ENCODE measurements around the gene PLOD1. TPM values are rescaled to one million over a fixed set of nuclear protein-coding genes. Genes with fewer than 3 reads are reported as not detected.
"Not testable (repeated sequence)": the region's sequence is repeated elsewhere in the genome, so short reads cannot be mapped to it uniquely, and the experiment has no call there.

The PLOD1 gene
- total RNA-seq, 1 donor from 2014 or later, result 113 TPM

GRCh38 chr1:11935057-11935412 is 518 bp downstream of the PLOD1 start:
- H3K36me3 Mint-ChIP-seq (ENCODE audit: unreplicated experiment), result no peaks in the 10 kb centered on the region
- TF ChIP-seq, protein P1, sequence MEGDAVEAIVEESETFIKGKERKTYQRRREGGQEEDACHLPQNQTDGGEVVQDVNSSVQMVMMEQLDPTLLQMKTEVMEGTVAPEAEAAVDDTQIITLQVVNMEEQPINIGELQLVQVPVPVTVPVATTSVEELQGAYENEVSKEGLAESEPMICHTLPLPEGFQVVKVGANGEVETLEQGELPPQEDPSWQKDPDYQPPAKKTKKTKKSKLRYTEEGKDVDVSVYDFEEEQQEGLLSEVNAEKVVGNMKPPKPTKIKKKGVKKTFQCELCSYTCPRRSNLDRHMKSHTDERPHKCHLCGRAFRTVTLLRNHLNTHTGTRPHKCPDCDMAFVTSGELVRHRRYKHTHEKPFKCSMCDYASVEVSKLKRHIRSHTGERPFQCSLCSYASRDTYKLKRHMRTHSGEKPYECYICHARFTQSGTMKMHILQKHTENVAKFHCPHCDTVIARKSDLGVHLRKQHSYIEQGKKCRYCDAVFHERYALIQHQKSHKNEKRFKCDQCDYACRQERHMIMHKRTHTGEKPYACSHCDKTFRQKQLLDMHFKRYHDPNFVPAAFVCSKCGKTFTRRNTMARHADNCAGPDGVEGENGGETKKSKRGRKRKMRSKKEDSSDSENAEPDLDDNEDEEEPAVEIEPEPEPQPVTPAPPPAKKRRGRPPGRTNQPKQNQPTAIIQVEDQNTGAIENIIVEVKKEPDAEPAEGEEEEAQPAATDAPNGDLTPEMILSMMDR (IDR thresholded peaks at IDR 0.05; ENCODE audit: partially characterized antibody, unreplicated experiment), result no peak
- H3K27ac Mint-ChIP-seq (ENCODE audit: unreplicated experiment), result peak overlapping the region; percentile 68
- peaks cover 12% of the 10 kb centered on the region for H3K4me1 Mint-ChIP-seq (ENCODE audit: low read depth, unreplicated experiment)
- peak overlapping the region; percentile 79 for H3K4me3 Mint-ChIP-seq (ENCODE audit: unreplicated experiment)
- DNase-seq, result no peak
- H3K27me3 Mint-ChIP-seq (ENCODE audit: unreplicated experiment), result peaks cover 9% of the 10 kb centered on the region
- peaks cover 12% of the 10 kb centered on the region for H3K9me3 Mint-ChIP-seq (ENCODE audit: unreplicated experiment)

DNA sequence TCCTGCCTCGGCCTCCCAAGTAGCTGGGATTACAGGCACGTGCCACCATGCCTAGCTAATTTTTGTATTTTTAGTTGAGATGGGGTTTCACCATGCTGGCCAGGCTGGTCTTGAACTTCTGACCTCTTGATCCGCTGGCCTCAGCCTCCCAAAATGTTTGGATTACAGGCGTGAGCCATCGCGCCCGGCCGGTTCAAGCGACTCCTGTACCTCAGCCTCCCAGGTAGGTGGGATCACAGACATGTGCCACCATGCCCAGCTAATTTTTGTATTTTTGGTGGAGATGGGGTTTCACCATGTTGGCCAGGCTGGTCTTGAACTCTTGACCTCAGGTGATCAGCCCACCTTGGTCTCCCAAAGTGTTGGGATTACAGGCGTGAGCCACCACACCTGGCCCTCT is 1.2 kb downstream of the PLOD1 start:
- DNase-seq; H3K27ac Mint-ChIP-seq (ENCODE audit: unreplicated experiment); H3K27me3 Mint-ChIP-seq (ENCODE audit: unreplicated experiment); H3K36me3 Mint-ChIP-seq (ENCODE audit: unreplicated experiment): not testable (repeated sequence)
- Mint-ChIP-seq H3K9me3 (ENCODE audit: unreplicated experiment) (peaks cover 14% of the 10 kb centered on the region), H3K4me1 (ENCODE audit: low read depth, unreplicated experiment) (peaks cover 12% of the 10 kb centered on the region), H3K4me3 (ENCODE audit: unreplicated experiment) (peak overlapping the region; percentile 30)

DNA sequence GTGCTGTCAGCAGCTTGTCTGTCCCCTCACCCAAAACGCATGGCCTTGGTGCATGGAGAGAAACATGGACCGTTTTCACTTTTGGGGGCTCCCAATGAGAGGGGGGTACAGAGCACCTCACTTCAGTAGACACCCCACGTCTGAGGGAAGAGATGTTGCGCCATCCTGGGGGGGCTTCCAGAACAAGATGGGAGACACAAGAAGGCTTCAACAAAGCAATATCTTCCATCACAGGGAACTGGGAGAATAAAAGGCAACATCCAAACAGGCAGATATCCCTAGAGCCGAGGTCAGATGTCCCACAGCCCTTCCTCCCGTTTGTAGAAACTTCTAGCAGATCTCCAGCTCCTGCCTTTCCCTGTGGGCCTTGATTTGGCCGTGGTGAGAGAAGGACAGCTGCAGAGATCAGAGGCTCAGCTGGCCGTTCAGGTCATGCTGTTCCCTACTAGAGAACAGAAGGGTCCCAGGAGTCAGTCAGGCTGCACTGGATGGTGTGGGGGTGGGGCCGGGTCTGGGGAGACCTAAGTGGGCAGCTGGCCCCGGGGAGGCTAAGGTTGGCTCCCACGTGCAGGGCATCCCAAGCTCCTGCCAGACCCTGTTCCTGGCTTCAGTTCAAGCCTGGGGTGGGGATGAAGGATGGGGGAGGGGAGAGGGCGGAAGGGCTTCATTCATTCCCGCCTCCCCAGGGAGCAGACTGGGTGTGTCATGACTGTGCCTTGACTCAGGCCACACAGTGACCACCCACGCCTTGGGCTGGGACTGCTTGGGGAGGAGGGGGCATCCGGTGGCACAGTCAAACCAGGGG is 4.4 kb downstream of the PLOD1 start:
- Mint-ChIP-seq H3K36me3 (ENCODE audit: unreplicated experiment) (no peaks in the 10 kb centered on the region), H3K4me1 (ENCODE audit: low read depth, unreplicated experiment) (peaks cover 13% of the 10 kb centered on the region), H3K4me3 (ENCODE audit: unreplicated experiment) (peak overlapping the region; percentile 79), H3K27ac (ENCODE audit: unreplicated experiment) (peak overlapping the region; percentile 98), H3K27me3 (ENCODE audit: unreplicated experiment) (peaks cover 13% of the 10 kb centered on the region), H3K9me3 (ENCODE audit: unreplicated experiment) (peaks cover 13% of the 10 kb centered on the region)
- TF ChIP-seq, protein P1 (IDR thresholded peaks at IDR 0.05; ENCODE audit: partially characterized antibody, unreplicated experiment), result no peak
- peak; percentile 91 for DNase-seq

DNA sequence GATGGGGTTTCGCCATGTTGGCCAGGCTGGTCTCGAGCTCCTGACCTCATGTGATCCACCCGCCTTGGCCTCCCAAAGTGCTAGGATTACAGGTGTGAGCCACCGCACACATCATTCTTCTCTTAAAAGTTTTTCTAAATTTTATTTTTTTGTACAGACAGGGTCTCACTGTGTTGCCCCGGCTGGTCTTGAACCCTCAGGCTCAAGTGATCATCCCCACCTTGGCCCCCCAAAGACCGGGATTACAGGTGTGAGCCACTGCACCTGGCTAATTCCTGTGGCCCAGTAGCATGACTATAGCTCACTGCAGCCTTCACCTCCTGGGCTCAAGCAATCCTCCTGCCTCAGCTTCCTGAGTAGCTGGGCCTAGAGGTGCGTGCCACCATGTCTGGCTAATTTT is 5.3 kb downstream of the PLOD1 start:
- not testable (repeated sequence) for H3K36me3 Mint-ChIP-seq (ENCODE audit: unreplicated experiment); DNase-seq; H3K4me3 Mint-ChIP-seq (ENCODE audit: unreplicated experiment)
- Mint-ChIP-seq H3K27me3 (ENCODE audit: unreplicated experiment) (peaks cover 13% of the 10 kb centered on the region), H3K27ac (ENCODE audit: unreplicated experiment) (peak overlapping the region; percentile 98), H3K4me1 (ENCODE audit: low read depth, unreplicated experiment) (peaks cover 14% of the 10 kb centered on the region), H3K9me3 (ENCODE audit: unreplicated experiment) (peaks cover 13% of the 10 kb centered on the region)

GRCh38 chr1:11940260-11940921 is 5.9 kb downstream of the PLOD1 start:
- H3K4me3 Mint-ChIP-seq (ENCODE audit: unreplicated experiment), result no peak overlapping the region
- H3K27me3 Mint-ChIP-seq (ENCODE audit: unreplicated experiment), result peaks cover 13% of the 10 kb centered on the region
- TF ChIP-seq, protein P1 (IDR thresholded peaks at IDR 0.05; ENCODE audit: partially characterized antibody, unreplicated experiment), result no peak
- peaks cover 15% of the 10 kb centered on the region for H3K9me3 Mint-ChIP-seq (ENCODE audit: unreplicated experiment)
- H3K27ac Mint-ChIP-seq (ENCODE audit: unreplicated experiment), result peak overlapping the region; percentile 33
- H3K36me3 Mint-ChIP-seq (ENCODE audit: unreplicated experiment), result no peaks in the 10 kb centered on the region
- H3K4me1 Mint-ChIP-seq (ENCODE audit: low read depth, unreplicated experiment), result peaks cover 14% of the 10 kb centered on the region
- no peak for DNase-seq

DNA sequence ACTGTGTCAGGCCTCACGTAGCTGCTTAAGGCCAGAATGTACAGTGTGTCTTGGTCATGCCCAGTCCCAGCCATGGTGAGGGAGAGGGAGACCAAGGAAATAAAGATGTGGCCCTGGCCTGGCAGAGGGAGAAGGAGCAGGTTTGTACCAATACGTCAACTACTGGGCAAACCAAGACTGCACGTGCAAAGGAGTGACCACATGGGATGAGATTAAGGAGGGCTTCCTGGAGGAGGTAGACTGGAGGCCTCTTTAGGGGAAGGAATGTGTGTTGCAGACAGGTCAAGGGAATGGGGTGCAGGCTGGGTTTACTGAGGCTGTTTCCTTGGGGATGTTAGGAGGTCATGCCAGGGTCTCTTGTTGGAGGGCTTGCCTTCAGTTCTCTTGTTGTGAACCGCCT is 7.8 kb downstream of the PLOD1 start:
- H3K4me1 Mint-ChIP-seq (ENCODE audit: low read depth, unreplicated experiment), result peaks cover 14% of the 10 kb centered on the region
- TF ChIP-seq, protein P1 (IDR thresholded peaks at IDR 0.05; ENCODE audit: partially characterized antibody, unreplicated experiment), result no peak
- H3K27ac Mint-ChIP-seq (ENCODE audit: unreplicated experiment), result no peak overlapping the region
- no peak for DNase-seq
- no peaks in the 10 kb centered on the region for H3K36me3 Mint-ChIP-seq (ENCODE audit: unreplicated experiment)
- no peak overlapping the region for H3K4me3 Mint-ChIP-seq (ENCODE audit: unreplicated experiment)
- H3K27me3 Mint-ChIP-seq (ENCODE audit: unreplicated experiment), result peaks cover 13% of the 10 kb centered on the region
- H3K9me3 Mint-ChIP-seq (ENCODE audit: unreplicated experiment), result peaks cover 16% of the 10 kb centered on the region

Measured in glutamatergic neuron (in vitro differentiated cells).